Stimulated activated CD8-positive, alpha-beta memory T cell treated with anti-CD3 and anti-CD28 coated beads, Interleukin-7, amount 100 ng/mL, for 24 hours (primary cell): Measurements from ENCODE around the gene CD47.

Source experiments
- DNase-seq: peaks from one replicate; pipeline ENCODE4 v3.0.0-alpha.2; 2020; ENCODE audit warnings: low read depth

CD47 gene

DNA sequence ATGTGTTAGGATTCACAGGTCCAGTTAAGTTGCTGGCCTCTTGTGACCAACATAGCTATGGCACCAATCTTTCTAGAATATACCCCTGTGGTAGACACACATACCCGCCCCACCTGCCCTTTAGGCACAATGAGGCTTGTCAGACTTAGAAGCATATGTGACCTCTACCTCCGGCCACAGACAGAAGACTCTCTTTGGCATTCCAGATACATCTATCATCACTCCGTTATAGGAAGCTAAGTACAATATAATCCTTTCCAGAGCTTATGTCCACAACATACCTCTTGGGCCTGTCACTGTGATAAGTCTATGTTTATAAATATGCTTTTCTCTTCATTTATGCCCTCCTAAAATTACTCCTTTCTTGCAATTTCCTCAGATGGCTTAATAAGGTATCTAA, 39.8 kb downstream of the CD47 start:
- DNase-seq: no peak

DNA sequence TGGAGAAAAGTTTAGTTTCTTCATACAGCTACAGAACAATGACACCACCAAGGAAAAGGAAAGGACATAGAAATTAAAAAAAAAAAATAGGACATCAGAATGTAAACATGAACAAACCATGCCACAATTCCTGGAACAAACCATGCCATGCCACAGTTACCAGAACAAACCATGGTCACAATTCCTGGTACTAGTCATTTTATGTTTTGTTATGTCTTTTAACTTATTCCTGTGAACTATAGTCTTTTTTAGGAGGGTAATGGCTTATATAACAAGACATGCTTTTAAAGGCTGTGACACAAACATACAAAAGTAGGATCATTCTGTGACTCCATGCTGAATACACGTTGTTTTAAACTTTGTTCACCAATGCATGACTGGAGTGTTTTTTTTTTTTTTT, 42.8 kb downstream of the CD47 start:
- no peak for DNase-seq

DNA sequence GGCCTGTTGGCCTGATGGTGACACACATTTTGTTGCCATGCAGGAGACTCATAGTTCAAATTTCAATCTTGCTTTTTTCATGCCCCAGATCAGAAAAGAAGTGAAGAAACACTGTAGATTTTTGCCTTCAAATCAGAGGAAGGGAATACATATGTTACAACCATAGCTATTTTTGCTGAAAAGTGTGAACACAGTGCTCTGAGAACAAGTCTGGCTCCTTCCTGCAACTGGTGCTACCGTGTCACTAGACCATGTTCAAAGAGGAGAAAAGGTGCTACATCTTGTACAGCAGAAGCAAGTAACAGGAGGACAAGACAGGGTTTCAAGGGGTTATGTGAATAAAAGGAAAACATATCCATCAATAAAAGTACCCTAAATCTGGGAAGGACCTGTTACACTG, 44.6 kb downstream of the CD47 start:
- DNase-seq: no peak

DNA sequence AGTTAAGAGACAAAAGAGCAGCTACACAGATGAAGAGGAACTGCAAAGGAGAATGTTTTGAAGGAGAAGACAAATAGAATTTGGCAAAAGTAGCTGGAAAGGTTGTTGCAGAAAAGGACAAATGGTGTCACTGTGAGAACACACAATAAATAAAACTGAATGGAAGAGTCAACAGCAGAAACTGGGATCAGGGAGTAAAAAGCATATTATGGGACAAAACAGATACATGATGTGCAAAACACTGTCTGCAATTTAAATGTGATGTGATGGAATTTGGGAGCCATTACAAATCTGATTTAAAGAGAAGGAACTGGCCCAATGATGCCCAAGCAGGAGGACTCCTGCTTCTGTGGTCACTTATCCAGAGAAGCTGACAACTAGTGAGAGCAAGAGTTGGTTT, 46.1 kb downstream of the CD47 start:
- DNase-seq: no peak

DNA sequence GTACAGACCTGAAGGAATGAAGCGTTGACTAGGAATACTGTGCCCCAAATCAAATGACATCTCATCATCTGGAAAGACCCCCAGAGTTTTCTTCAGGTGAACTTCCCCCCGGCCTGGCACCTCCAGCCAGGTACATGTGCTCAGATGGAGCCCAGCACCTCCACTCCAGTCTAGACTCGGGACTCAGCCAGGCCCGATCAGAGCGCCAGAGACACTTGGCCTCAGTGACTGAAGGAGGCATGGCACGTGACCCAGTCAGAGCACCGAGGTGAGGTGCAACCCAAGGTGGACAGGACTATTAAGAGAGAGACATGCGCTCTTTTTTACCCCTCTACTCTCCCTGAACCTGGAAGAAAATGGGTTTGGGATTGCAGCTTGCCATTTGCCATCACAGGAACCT, 48.5 kb downstream of the CD47 start:
- no peak for DNase-seq

DNA sequence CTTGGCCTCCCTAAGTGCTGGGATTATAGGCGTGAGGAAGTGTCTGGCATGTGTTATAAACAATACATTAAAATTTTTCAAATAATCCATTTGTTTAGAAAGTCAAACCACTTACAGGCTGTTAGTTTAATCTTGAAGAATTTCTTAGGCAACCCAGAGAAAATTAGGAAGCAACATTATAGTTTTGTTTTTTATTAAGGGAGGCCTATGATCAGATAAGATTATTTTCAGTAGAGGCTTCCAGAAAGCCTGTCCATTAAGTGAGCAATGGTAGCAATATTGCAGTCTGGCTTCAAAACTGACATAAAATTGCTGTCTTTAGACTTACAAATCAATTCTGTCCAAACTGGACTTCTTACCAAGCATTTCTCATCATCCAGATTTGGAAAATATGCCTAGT, 49.6 kb downstream of the CD47 start:
- DNase-seq: no peak

DNA sequence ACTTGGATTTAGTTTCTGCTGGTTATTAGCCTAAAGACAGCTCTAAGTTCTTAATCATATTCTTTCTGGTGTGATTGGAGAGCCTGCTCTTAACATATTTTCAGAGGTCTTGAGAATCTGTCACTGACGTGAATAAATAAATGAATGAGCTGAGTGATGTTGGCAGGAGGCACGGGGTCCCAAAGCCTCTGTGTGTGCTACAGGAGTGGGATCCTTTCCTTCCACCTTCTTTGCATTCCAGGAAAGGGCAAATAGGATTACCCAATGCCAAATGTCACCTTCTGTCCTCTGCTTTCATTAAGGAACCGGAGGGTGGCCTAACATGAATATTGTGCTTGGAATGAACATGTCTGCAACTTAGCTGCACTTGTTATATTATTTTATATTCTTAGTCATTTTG, 53.1 kb downstream of the CD47 start:
- DNase-seq: no peak

DNA sequence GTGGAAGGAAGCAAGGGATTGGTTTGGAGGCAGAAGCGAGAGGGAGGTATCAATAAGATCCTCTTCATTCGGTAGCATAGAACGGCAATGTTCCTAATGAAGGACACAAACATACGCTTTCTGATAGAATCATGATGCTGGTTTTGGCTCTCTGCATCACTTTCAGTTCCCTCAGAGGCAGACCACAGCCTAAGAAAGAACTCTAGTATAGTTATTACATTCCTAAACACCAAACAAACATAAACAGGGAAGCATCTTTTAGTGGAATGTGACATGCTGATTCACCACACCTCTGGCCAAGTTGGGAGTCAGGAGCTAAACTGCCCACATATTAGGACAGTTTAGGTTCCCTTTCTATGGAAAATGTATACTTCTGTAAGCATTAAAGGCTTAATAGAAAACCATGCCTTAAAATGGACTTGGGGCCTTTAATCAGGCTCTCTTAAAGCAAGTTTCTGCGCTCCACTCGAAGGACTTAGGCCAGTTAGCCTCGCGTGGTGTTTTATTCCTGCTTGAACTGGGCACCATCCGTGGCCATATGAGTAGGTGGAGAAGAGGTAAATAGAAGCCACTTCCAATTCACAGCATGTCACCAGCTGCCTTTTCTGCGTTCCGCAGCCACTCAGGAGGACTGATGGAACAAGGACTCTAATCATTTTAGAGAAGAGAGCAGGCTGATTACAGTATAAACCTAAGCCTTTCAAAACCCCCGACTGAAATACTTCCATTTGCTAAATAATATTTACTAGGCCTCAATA, 53.7 kb downstream of the CD47 start:
- no peak for DNase-seq

DNA sequence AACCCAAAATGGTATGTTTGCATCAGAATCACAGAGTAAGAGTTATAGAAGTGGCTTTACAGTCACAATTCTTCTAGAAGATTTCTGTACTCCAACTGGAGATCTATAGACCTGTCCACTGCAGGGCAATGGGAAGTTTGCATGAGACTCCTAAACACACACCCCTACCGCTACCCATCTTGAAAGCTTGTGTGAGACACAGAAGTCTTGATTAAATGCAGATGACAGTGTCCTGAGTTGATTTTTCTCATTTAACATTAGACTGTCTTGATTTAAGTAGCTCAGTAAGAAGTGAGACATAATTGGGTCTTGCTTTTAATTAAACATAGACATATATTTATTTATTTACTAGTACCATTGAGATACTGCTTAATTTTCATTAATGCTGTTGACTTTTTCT, 54.4 kb downstream of the CD47 start:
- DNase-seq: no peak

DNA sequence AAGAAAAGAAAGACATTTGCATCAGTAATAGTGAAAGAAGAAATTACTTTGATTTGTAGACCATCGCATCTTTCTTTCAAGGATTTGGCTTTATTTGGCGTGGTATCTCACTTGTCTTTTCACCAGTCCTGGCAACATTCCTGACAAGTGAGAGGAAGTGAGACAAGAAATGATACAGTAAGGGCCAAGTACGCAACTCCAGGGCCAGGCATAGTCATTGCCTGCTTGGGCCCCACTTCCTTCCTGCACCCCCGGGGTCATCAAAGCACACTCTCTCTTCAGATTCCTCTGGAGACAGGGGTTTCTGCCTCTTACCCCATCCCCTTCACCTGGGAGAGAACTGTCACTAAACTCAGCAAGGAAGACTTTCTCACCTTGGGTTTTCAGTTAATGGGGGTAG, 55.1 kb downstream of the CD47 start:
- DNase-seq: no peak

DNA sequence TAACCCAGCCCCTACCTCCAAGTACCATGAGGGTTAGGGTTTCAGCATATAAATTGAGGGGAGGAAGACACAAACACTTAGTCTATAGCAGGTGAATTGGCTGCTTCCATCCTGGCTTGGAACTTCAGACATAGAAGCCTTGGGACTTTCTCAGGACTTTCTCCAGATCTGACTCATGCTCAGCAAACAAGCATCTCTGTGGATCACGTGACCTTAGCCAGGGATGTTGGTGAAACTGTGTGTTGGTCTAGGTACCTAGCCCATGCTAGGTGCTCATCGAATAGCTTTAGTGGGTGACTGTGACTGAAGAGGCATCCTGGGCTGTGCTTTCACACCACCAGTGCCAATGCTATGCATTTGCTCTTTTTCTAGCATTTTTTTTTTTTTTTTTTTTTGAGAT, 58.9 kb downstream of the CD47 start:
- DNase-seq: no peak

DNA sequence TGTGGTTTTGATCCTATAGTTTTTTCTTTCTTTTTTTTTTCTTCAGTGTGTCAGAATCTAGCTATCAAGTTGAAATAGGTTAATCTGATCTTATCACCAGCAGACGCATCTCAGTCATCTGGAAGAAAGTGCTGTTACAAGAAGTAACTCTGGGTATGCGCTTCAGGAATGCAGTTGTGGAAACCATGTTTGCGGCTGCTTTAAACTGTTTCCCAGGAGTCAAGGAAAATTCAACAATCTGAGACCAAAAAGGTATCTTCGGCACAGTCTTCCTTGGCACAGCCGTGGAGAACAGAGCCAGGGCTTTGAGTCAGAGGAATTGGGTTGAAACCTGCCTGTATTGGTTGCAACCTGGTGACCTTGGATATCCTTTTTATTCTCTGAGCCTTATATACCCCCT, 59.9 kb downstream of the CD47 start:
- DNase-seq: no peak

DNA sequence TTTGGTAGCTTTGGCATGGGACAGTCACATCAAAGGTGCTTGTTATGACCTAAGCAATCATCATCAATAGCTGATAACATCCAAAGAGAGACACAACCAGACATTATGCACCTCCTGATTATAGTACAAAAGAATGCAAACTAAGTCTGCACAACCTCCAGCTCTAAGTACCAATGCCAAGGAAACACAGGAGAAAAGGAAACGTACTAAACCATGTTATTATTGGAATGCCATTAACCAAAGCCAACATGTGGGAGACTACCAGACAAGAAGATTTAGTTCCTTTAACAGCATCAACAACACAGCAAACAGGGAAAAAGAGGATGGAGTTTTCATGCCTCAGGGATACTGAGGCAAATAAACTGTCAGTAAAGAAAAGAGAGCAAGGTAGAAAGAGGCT, 61.4 kb downstream of the CD47 start:
- DNase-seq: no peak

DNA sequence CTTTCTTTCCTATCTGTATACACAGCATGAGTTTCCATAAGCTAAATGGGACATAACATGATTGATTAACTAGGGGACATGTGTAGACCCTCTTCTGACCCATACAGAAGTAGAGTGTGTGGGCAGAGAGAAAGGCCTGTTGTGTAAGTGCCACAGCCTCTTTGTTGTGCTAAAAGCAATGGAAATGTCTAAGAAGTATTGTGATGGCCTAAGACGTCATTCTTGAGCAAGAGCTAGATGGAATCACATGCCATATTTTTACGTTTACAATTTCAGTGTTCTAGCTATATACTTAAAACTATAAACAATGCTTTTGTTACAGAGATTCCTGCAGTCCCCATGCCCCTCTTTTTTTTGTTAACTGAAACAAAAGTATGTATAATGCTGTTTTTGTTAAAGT, 61.9 kb downstream of the CD47 start:
- DNase-seq: no peak

DNA sequence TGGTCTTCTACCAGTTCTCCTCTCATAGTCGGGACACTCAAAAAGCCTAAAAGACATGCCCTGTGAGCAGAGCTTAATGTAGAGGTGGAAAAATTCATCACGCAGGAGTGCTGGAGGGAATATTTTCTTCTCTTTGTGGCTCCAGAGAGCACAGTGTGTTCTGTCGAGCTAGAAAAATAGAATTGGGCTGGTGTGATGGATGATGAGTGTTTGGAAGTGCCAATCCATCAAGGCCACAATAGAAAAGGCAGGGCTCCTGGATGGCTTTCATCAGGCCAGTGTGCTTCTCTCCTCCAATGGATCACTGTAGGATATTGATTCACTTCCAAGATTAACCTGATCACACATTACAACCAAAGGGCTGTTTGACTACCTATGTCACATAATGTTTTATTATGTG, 65.7 kb downstream of the CD47 start:
- DNase-seq: no peak

DNA sequence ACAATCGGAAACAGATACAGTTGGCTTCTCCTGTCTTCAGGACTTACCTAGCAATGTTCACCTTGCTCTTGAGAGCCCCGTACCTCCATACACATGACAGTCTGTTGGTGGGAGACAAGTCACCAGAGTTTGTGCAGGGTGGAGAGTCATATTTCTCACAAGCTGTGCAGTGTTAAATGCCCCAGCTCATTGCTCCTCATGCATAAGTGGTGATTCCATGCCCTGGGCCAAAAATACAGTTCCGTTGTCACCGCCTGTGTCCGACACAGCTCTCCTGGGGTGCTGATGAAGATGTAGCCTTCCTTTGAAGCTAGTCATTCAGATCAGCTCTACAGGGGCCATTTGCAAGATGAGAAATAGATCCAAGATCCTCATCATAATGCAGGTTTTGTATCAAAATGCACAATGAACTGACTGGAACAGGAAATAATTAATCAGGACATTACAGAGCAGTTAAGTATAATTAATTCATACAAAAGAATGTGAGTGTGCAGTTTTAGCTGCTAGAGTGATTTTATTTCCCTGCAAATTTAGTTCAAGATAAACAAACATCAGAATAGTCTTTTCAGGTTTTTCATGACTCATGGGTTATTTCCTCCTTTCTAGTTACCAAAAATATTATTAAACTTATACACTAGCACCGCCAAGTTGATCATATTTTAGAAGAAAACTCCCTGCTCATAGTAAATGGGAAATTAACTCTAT, 66.5 kb downstream of the CD47 start:
- no peak for DNase-seq

DNA sequence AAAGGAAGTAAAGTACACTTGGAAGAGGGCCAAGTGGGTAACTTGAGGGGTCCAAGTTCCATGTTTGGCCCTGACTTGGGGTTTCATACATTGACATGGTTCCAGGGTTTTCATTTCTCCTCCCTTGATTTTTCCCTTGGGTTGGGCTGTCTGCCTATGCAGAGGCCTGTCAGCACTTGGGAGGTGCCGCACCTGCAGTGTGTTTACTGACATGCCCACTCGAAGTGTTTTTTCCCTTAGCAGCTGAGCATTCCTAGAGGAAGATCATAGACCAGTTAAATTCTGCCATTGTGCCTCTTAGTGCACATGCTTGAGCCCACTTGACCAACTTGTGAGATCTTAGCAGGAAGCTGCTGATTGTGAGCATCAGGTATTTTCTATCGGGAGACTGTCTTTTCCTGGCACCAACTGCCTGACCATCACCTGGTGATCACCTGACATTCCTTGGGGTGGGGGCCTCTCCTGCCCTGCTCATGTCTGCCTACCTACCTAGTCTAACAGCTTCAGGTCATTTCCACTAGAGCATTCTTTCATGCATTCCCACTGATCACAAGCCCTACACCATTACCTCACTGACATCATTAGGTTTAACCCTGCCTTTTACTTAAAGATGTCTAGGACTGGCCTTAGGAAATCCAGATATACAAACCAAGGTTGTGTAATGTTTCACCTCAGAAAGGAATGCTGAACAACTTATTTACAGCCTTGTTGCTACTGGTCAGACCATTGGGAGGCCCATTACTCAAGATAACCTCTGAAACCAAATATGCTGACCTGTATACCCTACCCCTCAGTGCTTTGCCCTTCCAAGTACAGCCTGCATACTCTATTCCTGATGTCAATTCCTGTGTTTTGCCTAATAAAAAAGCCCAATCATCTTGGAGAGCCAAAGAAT, 68.3 kb downstream of the CD47 start:
- DNase-seq: no peak

DNA sequence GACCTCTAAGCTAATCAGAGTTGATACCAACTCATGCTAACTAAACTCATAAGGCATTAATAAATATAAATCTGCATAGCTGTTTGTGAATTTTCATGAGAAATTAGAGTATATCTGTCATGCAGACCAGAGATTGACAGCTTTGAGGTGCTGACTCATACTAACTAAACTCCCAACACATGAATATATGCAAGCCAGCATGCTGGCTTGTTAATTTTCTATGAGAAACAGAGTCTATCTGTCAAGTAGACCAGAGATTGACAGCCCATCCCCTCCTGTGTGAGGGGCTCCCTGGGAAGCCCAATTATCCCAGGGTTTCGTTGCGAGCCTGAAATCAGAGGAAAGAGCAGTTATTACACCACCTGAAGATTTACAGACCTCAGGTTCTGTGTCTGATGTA, 69.3 kb downstream of the CD47 start:
- DNase-seq: no peak

DNA sequence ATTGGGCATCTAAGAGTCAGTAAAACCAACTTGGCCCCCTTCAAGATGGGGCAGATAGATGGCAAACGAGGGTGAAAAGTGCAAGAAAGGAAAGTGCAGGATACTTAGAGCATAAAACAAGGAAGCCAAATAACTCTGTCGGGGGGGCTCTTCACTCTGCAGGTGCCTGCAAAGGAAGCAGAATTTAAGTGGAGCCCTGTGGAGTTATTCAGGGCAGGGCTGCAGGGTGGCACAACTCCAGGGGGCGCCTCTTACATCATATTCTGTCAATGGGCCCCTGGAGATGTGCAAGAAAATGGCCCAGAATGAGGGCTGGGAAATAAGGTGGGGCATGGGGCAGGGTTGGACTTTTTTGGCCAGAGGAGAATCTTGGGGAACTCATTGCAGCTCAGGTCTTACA, 69.7 kb downstream of the CD47 start:
- DNase-seq: no peak

DNA sequence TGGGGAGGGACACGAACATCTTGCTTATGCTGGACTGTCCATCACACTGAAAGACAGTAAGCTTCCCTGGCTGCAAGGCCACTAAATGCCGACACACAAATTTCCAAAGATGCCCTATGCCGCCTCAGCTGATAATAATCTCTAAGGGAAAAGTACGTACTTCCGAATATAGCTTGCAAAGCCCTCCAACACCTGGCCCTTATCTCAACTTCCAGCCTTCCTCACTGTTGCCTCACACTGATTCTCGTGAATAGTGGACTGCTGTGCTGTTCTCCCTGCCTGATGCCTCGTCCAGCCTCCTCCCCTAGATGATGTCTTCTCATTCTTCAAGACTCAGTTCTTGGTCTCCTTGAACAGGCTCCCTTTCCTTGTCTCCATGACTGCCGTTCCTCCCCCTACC, 72.3 kb downstream of the CD47 start:
- DNase-seq: no peak

DNA sequence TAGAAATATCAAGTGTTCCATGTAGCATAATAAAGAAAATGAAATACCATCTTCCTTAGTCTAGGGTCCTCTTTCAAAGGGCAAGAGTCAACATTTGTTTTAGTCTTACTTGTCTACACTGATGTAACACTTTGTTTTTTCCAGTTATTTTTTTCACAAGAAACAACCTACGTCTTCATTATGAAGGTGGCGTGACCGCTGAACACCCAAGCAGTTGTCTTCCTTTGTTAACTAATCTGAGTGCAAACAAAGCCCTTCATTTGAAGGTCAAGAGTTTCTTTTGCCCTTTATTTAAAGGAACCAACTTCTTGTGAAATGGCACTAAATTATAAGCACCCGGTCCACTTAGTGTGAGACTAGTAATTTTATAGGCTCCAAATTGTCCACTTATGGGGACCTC, 73.2 kb downstream of the CD47 start:
- DNase-seq: no peak

DNA sequence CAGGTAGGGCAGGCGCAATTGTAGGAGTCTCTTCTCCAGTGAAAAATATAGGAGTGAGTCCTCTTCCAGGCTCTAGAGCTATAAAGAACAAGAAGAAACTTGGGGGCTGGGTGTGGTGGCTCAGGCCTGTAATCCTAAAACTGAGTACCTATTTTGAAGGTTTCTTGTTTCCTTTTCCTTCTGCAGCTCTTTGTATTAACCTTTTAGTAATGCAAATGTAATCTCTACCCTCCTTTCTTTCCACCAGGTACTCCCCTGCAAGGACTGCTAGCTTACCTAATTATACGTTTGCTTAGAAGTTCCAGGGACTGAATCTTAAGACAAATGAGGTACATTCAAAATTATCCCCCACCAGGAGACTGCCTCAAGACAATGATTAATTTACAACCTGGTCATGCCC, 75.9 kb downstream of the CD47 start:
- no peak for DNase-seq
